ENCODE results near the gene CHD5.

GRCh38 chr1:6163191-6163972 is 16.7 kb downstream of the CHD5 start:
- TF ChIP-seq POLR2A (IDR thresholded peaks at IDR 0.05) = no peak
- TF ChIP-seq, protein P1, sequence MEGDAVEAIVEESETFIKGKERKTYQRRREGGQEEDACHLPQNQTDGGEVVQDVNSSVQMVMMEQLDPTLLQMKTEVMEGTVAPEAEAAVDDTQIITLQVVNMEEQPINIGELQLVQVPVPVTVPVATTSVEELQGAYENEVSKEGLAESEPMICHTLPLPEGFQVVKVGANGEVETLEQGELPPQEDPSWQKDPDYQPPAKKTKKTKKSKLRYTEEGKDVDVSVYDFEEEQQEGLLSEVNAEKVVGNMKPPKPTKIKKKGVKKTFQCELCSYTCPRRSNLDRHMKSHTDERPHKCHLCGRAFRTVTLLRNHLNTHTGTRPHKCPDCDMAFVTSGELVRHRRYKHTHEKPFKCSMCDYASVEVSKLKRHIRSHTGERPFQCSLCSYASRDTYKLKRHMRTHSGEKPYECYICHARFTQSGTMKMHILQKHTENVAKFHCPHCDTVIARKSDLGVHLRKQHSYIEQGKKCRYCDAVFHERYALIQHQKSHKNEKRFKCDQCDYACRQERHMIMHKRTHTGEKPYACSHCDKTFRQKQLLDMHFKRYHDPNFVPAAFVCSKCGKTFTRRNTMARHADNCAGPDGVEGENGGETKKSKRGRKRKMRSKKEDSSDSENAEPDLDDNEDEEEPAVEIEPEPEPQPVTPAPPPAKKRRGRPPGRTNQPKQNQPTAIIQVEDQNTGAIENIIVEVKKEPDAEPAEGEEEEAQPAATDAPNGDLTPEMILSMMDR (IDR thresholded peaks at IDR 0.05) = no peak

Data from esophagus squamous epithelium (tissue), 4 donors.